Neutrophil (primary cell): ENCODE results near the gene PSMG3.

ENCODE experiments used
- H3K27ac ChIP-seq: fragments of 200-600 bp; sonication (generic); 2 replicates; pipeline ENCODE4 v1.5.1; 2016; ENCODE audit warnings: mild to moderate bottlenecking, moderate library complexity
- H3K27me3 ChIP-seq: fragments of 200-600 bp; sonication (generic); 2 replicates; pipeline ENCODE4 v1.6.0; 2016; ENCODE audit warnings: mild to moderate bottlenecking
- H3K36me3 ChIP-seq: fragments of 200-600 bp; sonication (generic); 2 replicates; pipeline ENCODE4 v1.5.1; 2017
- H3K4me1 ChIP-seq, 2 experiments: fragments of 200-600 bp in 1 of 2; sonication (generic) in 1 of 2; 1 replicate in 1 of 2; 2 replicates in 1 of 2; pipeline versions ENCODE4 v1.5.1 to v1.6.1; 2013 to 2016; ENCODE audit warnings: low read depth in 1 of 2, low read length in 1 of 2, mild to moderate bottlenecking in 1 of 2, moderate library complexity in 1 of 2; ENCODE audit not compliant: control insufficient read depth in 1 of 2, insufficient read depth in 1 of 2
- H3K4me3 ChIP-seq, 2 experiments: fragments of 200-600 bp in 1 of 2; sonication (generic) in 1 of 2; 1 replicate in 1 of 2; 2 replicates in 1 of 2; pipeline ENCODE4 v1.5.1; 2013 to 2016; ENCODE audit warnings: low read depth in 1 of 2, low read length in 1 of 2, mild to moderate bottlenecking in 1 of 2, moderate library complexity in 1 of 2
- H3K9me3 ChIP-seq: fragments of 200-600 bp; sonication (generic); 2 replicates; pipeline ENCODE4 v1.5.1; 2016
- TF ChIP-seq, protein P1 (sequence below): fragments of 200-600 bp; sonication (generic); IDR thresholded peaks from 2 replicates; pipeline ENCODE4 v1.5.1; 2016; ENCODE audit warnings: antibody characterized with exemption

Gene PSMG3

DNA sequence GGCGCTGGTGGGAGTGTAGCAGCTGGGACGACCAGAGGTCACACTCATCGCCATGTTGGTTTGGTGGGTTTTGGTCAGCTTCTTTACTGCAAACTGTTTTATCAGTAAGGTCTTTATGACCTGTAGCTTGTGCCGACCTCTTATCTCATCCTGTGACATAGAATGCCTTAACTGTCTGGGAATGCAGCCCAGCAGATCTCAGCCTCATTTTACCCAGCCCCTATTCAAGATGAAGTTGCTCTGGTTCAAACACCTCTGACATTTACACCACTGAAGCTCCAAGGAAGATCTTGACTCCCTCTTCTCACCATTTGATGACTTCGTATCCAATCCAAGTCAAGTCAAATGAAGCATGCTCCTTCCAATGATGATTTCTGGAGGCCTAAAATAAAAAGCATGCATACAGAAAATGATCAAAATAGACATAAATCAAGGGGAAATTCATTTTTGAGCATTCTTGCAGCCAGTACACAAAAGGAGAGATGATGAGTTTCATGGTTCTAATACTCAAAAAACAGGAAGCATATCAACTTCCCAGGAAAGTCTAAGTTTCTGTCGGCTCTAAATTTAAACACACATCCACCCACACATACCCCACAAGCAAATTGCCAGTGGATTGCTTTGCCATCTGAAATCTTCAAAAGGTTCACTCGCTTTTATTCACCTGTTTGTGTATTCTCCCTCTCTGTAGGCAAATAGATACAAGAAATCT lies 2.4 kb upstream of the PSMG3 start:
- TF ChIP-seq, protein P1, sequence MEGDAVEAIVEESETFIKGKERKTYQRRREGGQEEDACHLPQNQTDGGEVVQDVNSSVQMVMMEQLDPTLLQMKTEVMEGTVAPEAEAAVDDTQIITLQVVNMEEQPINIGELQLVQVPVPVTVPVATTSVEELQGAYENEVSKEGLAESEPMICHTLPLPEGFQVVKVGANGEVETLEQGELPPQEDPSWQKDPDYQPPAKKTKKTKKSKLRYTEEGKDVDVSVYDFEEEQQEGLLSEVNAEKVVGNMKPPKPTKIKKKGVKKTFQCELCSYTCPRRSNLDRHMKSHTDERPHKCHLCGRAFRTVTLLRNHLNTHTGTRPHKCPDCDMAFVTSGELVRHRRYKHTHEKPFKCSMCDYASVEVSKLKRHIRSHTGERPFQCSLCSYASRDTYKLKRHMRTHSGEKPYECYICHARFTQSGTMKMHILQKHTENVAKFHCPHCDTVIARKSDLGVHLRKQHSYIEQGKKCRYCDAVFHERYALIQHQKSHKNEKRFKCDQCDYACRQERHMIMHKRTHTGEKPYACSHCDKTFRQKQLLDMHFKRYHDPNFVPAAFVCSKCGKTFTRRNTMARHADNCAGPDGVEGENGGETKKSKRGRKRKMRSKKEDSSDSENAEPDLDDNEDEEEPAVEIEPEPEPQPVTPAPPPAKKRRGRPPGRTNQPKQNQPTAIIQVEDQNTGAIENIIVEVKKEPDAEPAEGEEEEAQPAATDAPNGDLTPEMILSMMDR = no peak
- no peak overlapping the region for H3K27ac ChIP-seq
- peaks cover 15 to 17% of the 10 kb centered on the region in 2 experiments for H3K4me1 ChIP-seq
- no peak overlapping the region for H3K4me3 ChIP-seq
- peaks cover 4% of the 10 kb centered on the region for H3K36me3 ChIP-seq
- no peaks in the 10 kb centered on the region for H3K27me3 ChIP-seq
- H3K9me3 ChIP-seq = no peaks in the 10 kb centered on the region

DNA sequence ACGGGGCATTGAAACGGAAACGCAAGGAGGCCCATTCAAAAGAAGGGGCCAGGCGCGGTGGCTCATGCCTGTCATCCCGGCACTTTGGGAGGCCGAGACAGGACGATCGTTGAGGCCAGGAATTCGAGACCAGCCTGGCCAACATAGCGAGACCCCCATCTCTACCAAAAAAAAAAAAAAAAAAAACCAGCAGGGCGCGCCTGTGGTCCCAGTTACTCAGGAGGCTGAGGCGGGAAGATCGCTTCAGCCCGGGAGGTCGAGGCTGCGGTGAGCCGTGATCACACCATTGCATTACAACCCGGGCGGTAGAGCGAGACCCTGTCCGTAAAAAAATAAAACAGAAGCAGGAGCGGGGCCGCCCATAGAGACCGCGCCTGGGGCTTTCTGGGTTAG lies 396 bp downstream of the PSMG3 start:
- Histone ChIP-seq H3K36me3 (peaks cover 13% of the 10 kb centered on the region), H3K27ac (peak overlapping the region; percentile 85), H3K27me3 (peaks cover 3% of the 10 kb centered on the region), H3K9me3 (no peaks in the 10 kb centered on the region), H3K4me1 (peaks cover 15 to 17% of the 10 kb centered on the region in 2 experiments), H3K4me3 (peak overlapping the region; percentile 85 to 94)
- TF ChIP-seq, protein P1 = no peak

DNA sequence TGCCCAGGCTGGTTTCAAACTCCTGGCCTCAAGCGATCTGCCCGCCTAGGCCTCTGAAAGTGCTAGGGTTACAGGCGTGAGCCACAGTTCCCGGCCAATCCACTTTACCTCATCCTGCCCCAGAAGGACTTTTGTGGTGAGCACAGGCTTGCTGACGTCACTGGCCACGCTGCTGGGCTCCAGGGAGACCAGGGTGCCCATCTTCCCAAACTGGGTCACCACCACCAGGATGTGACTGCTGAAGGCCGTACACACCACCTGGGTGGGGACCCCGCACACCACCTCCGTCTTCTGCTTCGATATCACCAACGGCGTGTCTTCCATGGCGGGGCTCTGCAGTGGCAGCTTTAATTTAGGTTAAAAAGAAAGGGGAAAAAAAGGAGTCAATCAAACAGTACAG lies 816 bp downstream of the PSMG3 start:
- H3K36me3 ChIP-seq = peaks cover 13% of the 10 kb centered on the region
- no peak overlapping the region for H3K27ac ChIP-seq
- peaks cover 15 to 17% of the 10 kb centered on the region in 2 experiments for H3K4me1 ChIP-seq
- no peaks in the 10 kb centered on the region for H3K9me3 ChIP-seq
- H3K27me3 ChIP-seq = peaks cover 4% of the 10 kb centered on the region
- H3K4me3 ChIP-seq = peak overlapping the region in 1 of 2 experiments; percentile 85
- TF ChIP-seq, protein P1 = no peak

DNA sequence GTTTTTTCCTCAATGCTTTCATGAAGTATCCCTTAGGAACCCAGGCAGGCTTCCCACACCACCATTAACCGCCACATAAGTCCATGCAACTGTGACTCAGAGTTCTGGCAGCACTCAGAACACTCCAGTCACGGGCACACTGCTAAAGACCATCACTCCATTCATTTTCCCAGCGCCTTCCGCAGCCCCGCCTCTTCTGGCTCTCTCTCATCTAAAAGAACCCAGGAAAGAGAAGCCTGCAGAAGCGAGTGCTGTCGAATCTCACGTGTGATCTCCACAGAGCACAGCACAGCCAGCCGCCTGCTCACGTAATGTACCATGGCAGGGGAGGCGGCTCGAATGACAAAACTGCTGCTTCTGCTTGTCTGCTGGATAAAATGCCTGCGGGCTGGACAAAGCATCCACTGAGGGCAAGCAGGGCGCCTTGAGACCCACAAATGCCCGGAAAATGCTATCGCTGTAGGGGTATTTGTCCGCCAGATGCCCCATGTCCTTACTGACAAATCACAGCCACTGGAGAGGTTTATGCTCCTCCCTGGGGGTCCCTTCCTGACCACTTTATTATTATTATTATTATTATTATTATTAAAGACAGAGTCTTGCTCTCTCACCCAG lies 1.8 kb downstream of the PSMG3 start:
- H3K4me1 ChIP-seq = peaks cover 15 to 17% of the 10 kb centered on the region in 2 experiments
- H3K9me3 ChIP-seq = no peaks in the 10 kb centered on the region
- peaks cover 4% of the 10 kb centered on the region for H3K27me3 ChIP-seq
- H3K36me3 ChIP-seq = peaks cover 13% of the 10 kb centered on the region
- no peak overlapping the region for H3K27ac ChIP-seq
- TF ChIP-seq, protein P1 = no peak
- H3K4me3 ChIP-seq = no peak overlapping the region

DNA sequence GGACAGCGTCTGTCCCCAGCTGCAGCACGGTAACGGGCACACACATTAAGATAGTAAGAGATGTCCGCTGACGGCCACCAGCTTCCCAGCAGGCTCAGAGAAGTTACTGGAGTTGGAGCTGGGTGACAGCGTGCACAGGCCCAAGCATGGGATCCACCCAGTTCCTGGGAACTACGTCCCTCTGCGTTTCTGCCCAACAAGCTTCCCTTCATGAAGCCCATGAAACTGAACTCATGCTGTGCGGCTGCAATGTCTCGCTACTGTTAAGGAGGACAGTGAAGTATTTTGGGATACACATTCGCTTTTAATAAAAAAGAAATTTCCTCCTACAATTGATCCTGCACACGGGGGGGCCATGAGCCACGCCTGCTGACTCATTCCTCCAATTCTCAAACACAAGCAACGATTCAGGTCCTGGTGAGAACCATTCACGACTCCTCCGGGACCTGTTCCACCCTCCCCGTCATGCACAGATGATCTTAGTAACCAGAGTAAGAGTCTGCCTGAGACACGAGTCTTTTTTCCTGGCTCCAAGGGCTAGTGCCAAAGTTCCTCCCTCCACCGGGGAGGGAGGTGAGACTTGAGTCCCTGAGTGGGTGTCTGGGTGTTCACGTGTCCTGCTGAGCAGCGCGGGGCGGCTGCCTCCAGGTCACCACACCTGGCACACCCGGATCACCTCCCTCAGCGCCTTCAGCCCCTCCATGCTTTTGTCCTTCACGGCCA lies 2.6 kb downstream of the PSMG3 start:
- Histone ChIP-seq H3K27me3 (peaks cover 4% of the 10 kb centered on the region), H3K4me3 (no peak overlapping the region), H3K36me3 (peaks cover 13% of the 10 kb centered on the region), H3K4me1 (peaks cover 15 to 17% of the 10 kb centered on the region in 2 experiments), H3K9me3 (no peaks in the 10 kb centered on the region), H3K27ac (no peak overlapping the region)
- TF ChIP-seq, protein P1 = no peak
